RWPE2 (cell line): ENCODE measurements around the gene CIT.

ENCODE experiments used
- ATAC-seq: fragments of 200-7000 bp; cut with Tn5 transposase; 3 replicates; pipeline ENCODE4 v1.9.1; 2021; ENCODE audit warnings: low read depth
- DNase-seq: peaks from one replicate; pipeline ENCODE4 v3.0.0-alpha.2; 2020; ENCODE audit warnings: low spot score
- H3K27ac ChIP-seq: fragments of 450-650 bp; 2 replicates; pipeline ENCODE4 v1.5.1; 2017; ENCODE audit warnings: mild to moderate bottlenecking; ENCODE audit not compliant: poor library complexity, severe bottlenecking
- H3K27me3 ChIP-seq: fragments of 250-450 bp; sonication (Bioruptor Pico); 2 replicates; pipeline ENCODE4 v1.5.1; 2021; ENCODE audit warnings: mild to moderate bottlenecking, moderate library complexity; ENCODE audit not compliant: insufficient read depth, poor library complexity, severe bottlenecking
- H3K36me3 ChIP-seq: fragments of 250-450 bp; sonication (Bioruptor Pico); 2 replicates; pipeline ENCODE4 v1.5.1; 2020; ENCODE audit warnings: low read depth, mild to moderate bottlenecking, moderate library complexity
- H3K4me1 ChIP-seq: fragments of 250-450 bp; sonication (Bioruptor Pico); 2 replicates; pipeline ENCODE4 v1.5.1; 2021; ENCODE audit warnings: mild to moderate bottlenecking, moderate library complexity; ENCODE audit not compliant: insufficient read depth, poor library complexity, severe bottlenecking
- H3K4me3 ChIP-seq: fragments of 250-450 bp; sonication (Bioruptor Pico); 2 replicates; pipeline ENCODE4 v1.5.1; 2021; ENCODE audit warnings: mild to moderate bottlenecking, moderate library complexity; ENCODE audit not compliant: severe bottlenecking
- H3K9me3 ChIP-seq: fragments of 250-450 bp; sonication (Bioruptor Pico); 2 replicates; pipeline ENCODE4 v1.5.1; 2021; ENCODE audit warnings: mild to moderate bottlenecking, moderate library complexity; ENCODE audit not compliant: severe bottlenecking
- CTCF ChIP-seq: fragments of 450-650 bp; IDR thresholded peaks from one replicate; pipeline ENCODE4 v1.5.1; 2017; ENCODE audit warnings: mild to moderate bottlenecking, moderate library complexity; ENCODE audit not compliant: poor library complexity, severe bottlenecking

The CIT gene

GRCh38 chr12:119699199-119699760 lies 177.8 kb downstream of the CIT start:
- no peaks in the 10 kb centered on the region for H3K9me3 ChIP-seq
- ATAC-seq (no peak), DNase-seq (no peak)
- H3K27ac ChIP-seq: no peak overlapping the region
- no peaks in the 10 kb centered on the region for H3K4me1 ChIP-seq
- H3K4me3 ChIP-seq: no peak overlapping the region
- H3K36me3 ChIP-seq: peaks cover 10% of the 10 kb centered on the region; the same call in 1 of the 2 replicates
- no peaks in the 10 kb centered on the region for H3K27me3 ChIP-seq
- TF ChIP-seq CTCF: no peak

GRCh38 chr12:119696943-119697342 lies 180.2 kb downstream of the CIT start:
- H3K36me3 ChIP-seq: peaks cover 16% of the 10 kb centered on the region
- H3K27me3 ChIP-seq: no peaks in the 10 kb centered on the region
- peaks cover 19% of the 10 kb centered on the region for H3K4me1 ChIP-seq
- no peak overlapping the region for H3K4me3 ChIP-seq
- ATAC-seq: no peak
- H3K9me3 ChIP-seq: no peaks in the 10 kb centered on the region
- DNase-seq: no peak
- H3K27ac ChIP-seq: no peak overlapping the region
- no peak for TF ChIP-seq CTCF

- ATAC-seq (no peak), DNase-seq (no peak)
- H3K27ac ChIP-seq: no peak overlapping the region
- no peak overlapping the region for H3K4me3 ChIP-seq
- H3K4me1 ChIP-seq: peaks cover 19% of the 10 kb centered on the region
- no peaks in the 10 kb centered on the region for H3K9me3 ChIP-seq
- peak; percentile 55 for TF ChIP-seq CTCF
- H3K36me3 ChIP-seq: peaks cover 19% of the 10 kb centered on the region
- H3K27me3 ChIP-seq: no peaks in the 10 kb centered on the region
Measured at GRCh38 chr12:119695034-119695433, 182.1 kb downstream of the CIT start.

- H3K36me3 ChIP-seq: peaks cover 14% of the 10 kb centered on the region
- no peak for TF ChIP-seq CTCF
- no peaks in the 10 kb centered on the region for H3K9me3 ChIP-seq
- peaks cover 19% of the 10 kb centered on the region for H3K4me1 ChIP-seq
- DNase-seq (no peak), ATAC-seq (no peak)
- no peak overlapping the region for H3K27ac ChIP-seq
- H3K27me3 ChIP-seq: no peaks in the 10 kb centered on the region
- H3K4me3 ChIP-seq: no peak overlapping the region
Measured at GRCh38 chr12:119694111-119694510, 183.0 kb downstream of the CIT start.

GRCh38 chr12:119693511-119693910 lies 183.6 kb downstream of the CIT start:
- no peak for TF ChIP-seq CTCF
- H3K27ac ChIP-seq: peak overlapping the region; percentile 44

More at GRCh38 chr12:119693511-119693910, 183.6 kb downstream of the CIT start:
- no peaks in the 10 kb centered on the region for H3K27me3 ChIP-seq
- DNase-seq (no peak), ATAC-seq (no peak)
- H3K9me3 ChIP-seq: no peaks in the 10 kb centered on the region
- no peak overlapping the region for H3K4me3 ChIP-seq
- peaks cover 14% of the 10 kb centered on the region for H3K36me3 ChIP-seq
- H3K4me1 ChIP-seq: peaks cover 19% of the 10 kb centered on the region
